NOMO-1 treated with DMSO at 0.1 percent for 48 hours (cell line): ENCODE results near the gene LLGL1.

ENCODE experiments used
- DNase-seq: peaks from one replicate; lab custom pipeline; 2025; ENCODE audit not compliant: unreplicated experiment; lab: John Stamatoyannopoulos, UW

The LLGL1 gene

DNA sequence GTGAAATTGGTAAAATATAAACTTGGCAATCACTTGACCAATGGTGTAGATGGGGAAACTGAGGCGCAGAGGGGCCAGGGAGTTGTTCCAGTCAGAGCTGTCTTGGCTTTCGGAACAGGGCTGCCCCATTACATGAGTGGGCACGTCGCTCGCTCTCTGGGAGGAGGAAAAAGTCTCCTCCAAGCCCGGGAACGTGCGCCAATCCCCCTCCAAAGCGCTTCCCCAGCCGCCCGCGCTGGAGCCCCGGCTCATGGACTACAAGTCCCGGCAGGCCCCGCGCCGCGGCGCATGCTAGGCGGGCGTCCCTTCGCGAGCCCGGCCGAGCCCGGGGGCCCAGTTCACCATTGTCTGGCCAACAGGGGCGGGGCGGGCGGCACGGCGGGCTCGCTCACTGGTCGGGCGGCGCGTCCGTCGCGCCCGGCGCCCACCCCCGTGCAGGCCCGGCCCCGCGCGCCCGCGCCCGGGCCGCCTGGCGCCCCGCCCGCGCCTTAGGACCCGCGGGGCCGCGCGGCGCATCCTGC, at the start of gene LLGL1:
Gene LLGL1, plus strand, starts transcription at position 515 of the 521 bp plus-strand sequence. CDS start 48 bp downstream, outside the sequence.
- peak; percentile 91 for DNase-seq

DNA sequence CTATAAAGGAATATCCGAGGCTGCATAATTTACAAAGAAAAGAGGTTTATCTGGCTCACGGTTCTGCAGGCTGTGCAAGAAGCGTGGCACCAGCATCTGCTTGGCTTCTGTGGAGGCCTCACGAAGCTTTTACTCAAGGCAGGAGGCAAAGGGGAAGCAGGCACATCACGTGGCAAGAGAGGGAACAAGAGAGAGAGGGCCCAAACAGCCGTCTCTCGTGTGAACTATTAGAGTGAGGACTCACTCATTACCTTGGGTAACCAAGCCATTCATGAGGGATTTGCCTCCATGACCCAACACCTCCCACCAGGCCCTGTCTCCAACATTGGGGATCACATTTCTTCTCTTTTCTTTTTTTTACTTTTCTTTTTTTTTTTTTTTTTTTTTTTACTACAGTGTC, 49.3 kb upstream of the LLGL1 start:
- peak; percentile 72 for DNase-seq

DNA sequence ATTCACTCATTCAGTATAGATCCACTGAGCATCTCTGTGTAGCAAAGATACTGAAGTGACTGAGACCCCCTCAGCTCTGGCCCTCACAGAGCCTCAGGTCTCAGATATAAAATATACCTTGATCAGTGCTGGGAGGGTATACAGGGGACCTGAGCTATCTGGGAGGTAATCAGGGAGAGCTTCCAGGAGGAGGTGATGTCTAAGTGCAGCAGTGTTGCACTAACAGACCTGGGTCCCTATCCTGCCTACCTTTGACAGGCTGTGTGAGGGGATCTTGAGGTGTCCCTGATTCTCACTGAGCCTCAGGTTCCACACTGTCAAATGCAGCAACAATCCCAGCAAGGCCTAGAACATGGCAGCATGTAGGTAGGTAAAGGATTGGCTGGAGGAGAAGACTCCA, 48.3 kb upstream of the LLGL1 start:
- no peak for DNase-seq

DNA sequence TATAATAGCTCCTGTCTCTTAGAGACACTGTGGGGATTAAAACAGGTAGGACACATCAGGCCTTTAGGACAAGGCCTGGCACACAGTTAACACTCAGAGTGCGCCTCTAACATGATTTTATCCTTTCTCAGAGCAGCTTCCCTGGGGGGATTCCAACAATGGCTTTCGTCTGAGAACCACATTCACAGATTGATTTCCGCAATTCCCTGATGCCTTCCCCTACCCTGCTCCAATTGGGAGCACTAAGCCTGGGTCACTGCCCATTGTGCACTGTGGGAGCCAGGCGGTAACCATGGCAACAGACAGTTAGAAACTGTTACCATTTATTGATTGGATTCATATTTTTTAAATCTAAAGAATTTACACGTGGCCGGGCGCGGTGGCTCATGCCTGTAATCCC, 47.7 kb upstream of the LLGL1 start:
- no peak for DNase-seq

DNA sequence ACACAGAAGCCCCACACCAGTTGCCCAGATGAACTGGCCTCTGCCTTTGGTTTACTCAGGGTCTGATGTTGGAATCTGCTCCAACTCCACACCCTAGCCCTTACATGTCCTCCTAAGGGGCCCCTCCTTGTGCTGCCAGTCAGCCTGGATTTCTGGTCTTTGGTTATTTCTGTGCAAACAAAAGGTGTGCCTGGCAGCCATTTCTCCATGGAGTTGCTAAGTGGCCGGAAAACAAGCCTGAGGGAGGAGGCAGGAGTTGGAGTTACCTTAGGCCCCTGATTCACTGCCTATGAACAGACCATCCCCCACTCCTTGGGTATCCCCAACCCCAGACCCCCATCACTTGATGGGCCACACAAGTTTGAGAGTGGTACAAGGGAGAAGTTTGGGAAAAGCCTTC, 46.2 kb upstream of the LLGL1 start:
- DNase-seq, result no peak

DNA sequence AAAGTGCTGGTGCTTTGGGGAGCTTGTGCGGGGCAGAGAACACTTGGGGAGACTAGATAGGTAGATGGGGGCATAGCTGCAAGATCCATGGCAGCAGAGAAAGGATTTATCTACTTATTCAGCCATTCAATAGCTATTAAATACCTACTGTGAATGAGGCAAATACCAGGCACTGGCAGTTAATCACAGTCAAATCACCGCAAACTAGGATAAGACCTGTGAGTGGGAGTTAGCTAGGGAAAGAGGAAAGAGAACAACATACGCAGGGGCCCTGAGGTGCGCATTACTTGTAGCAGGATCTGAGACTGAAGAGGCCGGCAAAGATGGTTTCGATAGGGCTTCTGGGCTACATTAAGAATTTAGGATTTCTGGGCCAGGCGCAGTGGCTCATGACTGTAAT, 45.6 kb upstream of the LLGL1 start:
- DNase-seq, result no peak

DNA sequence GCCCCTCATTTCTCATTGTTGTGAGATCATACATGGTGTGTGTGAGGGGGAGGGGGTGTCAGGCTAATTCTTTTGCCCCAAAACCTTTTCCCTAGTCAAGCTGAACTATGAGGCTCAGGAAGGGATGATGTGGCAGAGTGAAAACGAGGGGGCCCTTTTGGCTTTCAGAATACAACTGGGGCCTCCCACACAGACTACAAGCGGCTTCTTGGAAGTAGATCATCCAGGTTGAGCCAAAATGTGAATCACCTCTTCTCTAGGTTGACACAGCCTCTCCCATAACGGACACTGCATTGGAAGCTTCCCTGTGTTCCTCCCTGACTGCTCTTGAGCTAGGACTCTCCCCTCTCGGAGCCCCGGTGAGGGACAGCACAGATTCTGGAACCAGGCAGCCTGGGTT, 44.1 kb upstream of the LLGL1 start:
- DNase-seq, result no peak

DNA sequence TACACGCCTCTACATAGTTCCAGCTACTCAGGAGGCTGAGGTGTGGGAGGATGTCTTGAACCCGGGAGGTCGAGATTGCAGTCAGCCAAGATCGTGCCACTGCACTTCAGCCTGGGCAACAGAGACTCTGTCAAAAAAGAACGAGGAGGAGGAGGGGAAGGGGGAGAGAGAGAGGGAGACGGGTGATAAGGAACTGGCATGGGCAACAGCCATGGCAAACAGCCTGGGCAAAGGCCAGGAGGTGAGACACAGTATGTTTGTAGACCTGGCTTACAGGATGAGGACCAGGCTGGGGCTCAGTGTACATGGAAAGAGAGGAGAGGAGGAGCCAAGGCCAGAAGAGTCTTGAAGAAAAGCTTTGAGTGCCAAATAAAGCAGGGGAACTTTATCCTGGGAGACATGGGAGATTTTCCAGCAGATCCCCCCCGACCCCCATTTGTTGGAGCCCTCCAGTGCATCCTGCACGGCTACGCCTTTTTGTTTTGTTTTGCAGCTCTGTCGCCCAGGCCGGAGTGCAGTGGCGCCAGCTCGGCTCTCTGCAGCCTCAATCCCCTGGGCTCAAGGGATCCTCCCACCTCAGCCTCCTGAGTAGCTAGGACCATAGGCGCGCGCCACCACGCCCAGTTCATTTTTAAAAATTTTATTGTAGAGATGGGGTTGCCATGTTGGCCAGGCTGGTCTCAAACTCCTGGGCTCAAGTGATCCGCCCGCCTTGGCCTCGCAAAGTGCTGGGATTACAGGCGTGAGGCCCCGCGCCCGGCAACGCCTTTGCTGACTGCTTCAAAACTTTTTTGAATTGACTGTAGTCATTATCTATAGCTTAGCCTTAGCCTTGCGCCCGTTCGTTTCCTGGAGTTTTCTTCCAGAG, 43.1 kb upstream of the LLGL1 start:
- DNase-seq, result no peak

DNA sequence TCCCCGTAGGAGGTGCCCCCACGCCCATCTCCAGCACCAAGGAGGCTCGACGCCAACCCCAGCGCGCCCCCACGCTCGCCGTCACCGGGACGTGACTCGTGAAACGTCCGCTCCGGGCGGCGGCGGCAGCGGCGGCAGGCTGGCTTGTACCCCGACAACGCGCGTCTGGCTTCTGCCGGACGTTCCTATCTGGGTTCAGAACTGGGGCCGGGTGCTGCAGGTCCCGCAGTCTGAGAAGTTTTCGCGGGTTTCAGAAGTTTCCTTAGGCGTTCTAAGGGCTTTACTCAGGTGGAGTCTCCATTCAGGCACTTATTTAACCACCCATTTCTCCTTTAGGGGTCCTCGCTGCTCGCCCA, 42.5 kb upstream of the LLGL1 start:
- DNase-seq, result peak; percentile 82

DNA sequence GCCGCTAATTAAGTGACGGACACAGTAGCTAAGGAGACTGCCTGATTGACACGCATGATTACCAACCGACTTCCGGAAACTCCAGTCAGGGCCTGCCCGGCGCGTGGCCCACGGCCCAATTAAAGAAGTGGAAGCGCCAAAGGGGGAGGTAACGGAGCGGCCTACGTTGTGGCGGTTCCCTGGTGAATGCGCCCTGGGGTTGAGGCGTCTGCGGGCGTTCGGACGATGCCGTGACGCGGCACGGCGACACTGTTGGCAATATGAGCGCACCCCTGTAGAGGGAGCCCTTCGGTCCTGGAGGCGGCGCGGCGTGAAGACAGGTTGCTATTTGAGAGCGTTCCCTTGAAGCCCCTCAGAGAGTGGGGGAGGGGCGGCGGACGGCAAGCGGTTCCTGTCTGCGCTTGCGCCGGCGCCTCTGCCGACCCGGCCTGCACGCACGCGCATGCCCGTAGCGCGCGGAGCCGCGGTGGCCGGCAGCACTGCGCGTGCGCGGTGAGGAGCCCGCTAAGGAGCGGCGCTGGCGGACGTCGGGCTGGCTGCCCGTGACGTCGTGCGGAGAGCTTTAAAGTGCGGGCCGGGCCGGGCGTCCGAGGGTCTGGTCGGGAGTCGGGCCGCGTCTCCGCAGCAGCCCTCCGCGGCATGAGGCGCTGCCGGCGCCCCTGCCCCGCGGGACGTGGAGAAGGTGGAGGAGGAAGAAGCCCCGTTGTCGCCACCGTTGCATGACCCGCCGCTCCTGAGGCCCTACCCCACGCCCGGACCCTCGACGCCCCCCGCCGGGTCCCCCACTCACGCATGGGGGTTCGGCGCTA, 41.9 kb upstream of the LLGL1 start, which contains the start of gene ALKBH5:
Gene ALKBH5, plus strand, starts transcription at position 495 of the 809 bp plus-strand sequence. CDS start 416 bp downstream, outside the sequence.
- peak; percentile 99 for DNase-seq

DNA sequence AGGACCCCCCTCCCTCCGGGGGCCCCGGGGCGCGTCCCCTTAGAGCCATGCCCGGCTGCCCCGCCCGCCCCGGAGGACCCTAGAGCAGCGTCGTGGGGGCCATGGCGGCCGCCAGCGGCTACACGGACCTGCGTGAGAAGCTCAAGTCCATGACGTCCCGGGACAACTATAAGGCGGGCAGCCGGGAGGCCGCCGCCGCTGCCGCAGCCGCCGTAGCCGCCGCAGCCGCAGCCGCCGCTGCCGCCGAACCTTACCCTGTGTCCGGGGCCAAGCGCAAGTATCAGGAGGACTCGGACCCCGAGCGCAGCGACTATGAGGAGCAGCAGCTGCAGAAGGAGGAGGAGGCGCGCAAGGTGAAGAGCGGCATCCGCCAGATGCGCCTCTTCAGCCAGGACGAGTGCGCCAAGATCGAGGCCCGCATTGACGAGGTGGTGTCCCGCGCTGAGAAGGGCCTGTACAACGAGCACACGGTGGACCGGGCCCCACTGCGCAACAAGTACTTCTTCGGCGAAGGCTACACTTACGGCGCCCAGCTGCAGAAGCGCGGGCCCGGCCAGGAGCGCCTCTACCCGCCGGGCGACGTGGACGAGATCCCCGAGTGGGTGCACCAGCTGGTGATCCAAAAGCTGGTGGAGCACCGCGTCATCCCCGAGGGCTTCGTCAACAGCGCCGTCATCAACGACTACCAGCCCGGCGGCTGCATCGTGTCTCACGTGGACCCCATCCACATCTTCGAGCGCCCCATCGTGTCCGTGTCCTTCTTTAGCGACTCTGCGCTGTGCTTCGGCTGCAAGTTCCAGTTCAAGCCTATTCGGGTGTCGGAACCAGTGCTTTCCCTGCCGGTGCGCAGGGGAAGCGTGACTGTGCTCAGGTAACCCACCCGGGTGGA, 41.0 kb upstream of the LLGL1 start:
- DNase-seq, result peak; percentile 24

DNA sequence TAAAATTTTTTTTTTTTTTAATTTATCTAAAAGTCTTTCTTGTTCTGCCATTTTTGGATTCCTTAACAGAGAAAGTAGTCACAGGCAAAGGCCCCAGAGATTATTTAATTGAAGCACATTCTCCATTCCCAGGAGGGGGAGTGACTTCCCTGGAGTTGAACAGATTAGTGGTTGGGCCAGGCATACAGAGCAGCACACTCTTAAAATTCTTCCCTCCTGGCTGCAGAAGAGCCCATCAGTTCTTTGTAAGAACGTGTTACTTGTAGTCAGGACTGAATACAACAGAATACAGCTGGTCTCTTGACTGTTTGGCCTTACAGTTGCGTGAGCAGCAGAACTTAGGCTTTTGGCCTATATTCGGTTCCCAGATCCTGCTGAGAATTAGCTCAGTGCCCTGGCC, 40.0 kb upstream of the LLGL1 start:
- DNase-seq, result no peak

DNA sequence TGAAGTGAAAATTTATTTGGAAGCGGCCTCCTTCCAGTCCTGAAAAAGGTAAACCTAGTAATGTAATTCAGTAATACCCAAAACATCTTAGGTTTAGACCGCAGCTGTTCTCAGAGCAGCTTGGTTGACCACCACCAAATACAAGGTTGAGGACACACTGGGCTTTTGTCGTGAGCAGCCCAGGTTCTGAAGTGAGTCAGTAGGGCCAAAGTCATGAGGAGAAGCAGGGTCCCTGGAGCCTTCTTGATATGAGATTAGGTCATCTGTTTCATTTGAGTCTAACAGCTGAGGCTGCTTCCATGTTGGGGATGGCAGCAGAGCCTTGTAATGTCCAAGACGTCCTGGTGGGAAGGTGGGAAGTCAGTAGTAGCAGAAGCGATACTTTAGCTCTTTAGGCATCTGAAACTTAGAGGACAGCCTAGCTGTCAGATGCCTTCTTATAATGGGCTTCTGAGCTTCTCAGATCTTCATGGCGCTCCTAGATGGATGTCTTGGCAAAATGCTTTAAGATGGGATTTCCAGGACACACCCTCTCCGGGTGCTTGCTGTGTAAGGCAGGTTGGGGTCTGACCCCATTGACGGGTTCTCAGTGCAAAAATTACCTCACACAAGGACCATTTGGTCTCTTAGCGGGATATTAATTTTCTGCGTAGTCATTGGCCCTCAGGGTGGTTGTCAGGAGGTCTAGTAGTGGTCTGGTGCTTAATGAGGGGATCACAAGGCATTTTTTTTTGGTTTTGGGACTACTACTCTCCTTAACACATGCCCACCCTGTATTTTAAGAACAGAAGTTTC, 39.4 kb upstream of the LLGL1 start:
- DNase-seq, result no peak

DNA sequence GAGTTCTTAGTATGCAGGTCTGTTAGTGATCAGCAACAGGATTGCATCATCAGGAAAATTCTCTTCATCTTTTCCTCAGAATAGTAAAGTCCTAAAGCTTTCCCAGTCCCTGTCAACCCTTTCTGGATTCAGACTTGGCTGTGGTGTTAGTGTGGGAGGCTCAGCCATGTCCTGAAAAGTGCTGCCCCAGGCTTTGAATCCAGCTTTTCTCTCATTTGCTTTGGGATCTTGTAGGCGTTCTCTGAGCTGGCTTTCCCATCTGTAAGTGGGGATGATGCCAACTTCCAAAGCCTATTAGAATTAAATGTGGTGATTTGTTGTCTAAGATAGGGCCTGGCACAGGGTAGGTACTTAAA, 38.8 kb upstream of the LLGL1 start:
- DNase-seq, result no peak

DNA sequence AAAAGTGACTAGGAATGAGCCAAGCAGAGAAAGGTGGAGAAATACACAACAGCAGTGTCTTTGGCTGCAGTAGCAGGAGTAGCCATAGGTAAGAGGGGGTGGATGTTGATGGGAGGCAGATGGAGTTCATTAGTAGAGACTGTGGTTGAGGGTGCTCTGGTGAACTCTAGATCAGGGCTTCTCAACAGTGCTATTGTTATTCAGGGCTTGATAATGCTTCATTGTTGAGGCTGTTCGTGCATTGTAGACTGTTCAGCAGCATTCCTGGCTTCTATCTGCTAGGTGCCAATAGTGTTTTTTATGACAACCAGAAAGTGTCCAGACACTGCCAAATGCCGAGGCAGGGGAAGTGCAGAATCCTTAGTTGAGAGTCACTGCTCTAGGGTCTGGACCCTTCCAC, 38.2 kb upstream of the LLGL1 start:
- no peak for DNase-seq

DNA sequence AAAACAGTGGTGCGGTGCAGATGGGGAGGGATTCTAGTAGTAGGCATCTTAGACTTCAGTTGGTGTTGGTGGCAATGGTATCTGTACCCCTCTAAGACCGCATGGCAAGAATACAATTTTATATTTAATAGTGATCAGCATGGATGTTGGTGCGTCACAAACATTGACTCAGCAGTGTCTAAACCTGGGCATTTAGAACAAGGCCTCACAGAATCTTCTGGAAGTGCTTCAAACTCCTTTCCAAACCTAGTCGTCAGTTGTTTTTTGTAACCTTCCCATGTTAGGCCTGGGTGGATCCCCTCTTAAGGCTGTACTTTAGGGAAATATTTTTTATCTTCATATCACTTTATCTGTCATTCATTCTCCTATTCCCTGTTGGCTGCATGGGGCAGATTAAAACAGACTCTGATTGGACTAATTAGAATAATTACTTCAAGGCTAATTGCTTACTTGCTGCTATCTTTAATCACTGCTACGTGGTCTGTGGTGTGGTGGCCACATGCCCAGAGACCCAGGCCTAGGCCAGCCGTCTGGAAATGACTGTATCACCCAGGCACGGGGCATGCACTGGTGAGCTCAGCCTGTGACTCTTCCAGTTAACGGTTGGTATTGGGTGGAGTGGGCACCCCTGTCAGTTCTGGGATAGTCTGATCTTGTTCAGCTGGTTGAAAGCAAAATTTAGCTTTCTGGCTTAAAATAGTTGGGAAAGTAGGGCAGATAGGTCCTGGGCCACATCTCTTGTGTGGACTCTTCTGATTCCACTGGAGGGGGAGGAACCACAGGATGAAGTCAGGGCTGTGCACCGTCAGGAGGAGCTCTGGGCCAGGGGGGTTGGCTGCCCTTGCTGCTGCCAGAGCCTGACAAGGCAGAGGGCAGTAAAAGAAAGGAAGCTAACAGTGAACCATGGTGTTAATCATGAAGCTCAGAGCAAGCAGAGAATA, 37.3 kb upstream of the LLGL1 start:
- no peak for DNase-seq

DNA sequence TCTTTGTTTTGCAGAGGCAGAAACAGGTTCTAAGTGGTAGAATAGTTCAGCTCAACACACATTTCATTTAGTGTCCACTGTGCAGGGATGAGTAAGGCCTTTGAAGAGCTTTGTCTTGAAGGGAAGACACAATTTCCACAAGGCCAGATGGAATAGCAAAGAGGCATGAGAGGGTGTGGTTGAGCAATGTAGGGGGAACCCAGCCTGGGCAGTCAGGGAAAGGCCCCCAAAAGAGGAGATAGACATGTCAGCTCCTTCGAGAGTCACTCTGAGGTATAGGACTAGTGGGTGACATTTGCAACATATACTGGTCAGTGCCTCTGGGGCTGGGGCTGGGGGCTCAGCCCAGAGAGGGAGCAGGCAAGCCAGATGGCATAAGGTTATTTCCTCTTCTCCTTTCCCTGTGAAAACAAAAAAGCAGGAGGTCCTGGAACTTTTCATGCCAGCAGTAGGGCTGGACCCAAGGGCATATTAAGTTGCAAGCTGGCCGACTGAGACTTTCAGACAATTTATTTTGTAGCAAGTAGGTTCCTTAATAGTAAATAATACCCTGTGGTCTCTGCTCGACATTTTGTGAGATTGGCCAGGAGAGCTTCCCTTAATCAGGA, 34.7 kb upstream of the LLGL1 start:
- DNase-seq, result no peak

DNA sequence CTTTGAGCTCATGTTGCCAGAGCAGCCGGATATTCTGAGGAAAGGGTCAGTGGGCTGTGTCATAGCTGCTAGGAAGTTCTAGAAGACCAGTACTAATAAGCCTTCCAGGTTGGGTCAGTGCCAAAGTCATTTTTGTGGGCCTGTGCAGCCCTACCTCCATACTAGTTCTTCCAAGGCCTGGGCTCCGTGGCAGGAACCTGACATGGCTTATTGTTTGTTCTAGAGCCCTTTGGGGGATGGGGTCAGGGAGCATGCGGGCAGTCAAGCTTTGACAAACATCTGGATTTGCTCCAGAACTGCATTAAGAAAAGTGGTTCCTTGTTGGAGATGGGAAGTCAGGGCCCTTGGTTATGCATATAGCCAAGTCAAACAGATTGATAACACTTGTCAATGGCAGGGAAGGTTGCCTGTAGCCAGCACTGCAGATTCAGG, 34.2 kb upstream of the LLGL1 start:
- no peak for DNase-seq

DNA sequence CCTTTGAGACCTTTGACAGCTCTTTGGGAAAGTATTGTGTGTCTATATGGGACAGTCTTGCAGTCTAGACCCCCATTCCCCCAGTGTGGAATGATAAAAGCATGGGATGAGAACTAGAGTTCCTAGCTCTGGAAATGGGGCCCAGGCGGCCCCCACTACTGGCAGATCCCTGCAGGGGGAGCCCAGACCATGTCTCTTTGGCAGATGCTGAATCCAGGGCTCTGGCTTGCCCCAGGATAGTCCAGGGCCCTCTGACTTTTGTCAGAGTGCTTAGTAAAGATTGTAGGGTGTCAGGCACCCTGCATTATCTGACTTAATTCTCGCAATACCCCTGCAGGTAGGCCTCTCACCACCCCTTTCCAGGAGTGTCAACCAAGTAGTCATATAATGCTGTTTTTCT, 33.5 kb upstream of the LLGL1 start:
- DNase-seq, result no peak
